Fibroblast of lung (primary cell): ENCODE measurements around the gene ZNF324B.

Source experiments
- EZH2 ChIP-seq: IDR thresholded peaks from 2 replicates; pipeline ENCODE4 v1.5.1; 2012; ENCODE audit warnings: low read length, control low read depth, mild to moderate bottlenecking; ENCODE audit errors: missing control alignments
- TF ChIP-seq, protein P1 (sequence below), 2 donors: IDR thresholded peaks in 1 of 2; conservative IDR thresholded peaks in 1 of 2; 1 replicate in 1 of 2; 2 replicates in 1 of 2; pipeline ENCODE4 v1.5.1; 2011 to 2012; ENCODE audit warnings: low read length in 2 of 2, control low read depth in 1 of 2, inconsistent platforms in 1 of 2, low read depth in 1 of 2, mild to moderate bottlenecking in 1 of 2

DNA sequence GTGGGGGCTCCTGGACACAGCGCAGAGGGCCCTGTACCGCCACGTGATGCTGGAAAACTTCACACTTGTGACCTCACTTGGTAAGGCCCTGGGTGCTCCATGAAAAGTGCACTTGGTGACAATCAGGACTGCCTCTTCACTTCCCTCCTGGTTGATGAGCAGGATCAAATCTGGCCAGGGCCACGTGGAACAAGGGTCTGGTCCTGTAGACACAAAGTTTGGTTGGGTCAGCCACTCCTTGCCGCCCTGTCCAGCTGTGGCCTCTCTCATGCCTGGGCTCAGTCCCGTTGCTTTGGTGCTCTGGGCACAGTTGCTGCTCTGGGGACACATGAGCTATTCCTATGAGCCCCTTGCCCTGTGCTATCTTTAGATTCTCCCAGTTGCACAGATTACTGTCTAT lies 2.3 kb downstream of the ZNF324B start:
- TF ChIP-seq, protein P1, sequence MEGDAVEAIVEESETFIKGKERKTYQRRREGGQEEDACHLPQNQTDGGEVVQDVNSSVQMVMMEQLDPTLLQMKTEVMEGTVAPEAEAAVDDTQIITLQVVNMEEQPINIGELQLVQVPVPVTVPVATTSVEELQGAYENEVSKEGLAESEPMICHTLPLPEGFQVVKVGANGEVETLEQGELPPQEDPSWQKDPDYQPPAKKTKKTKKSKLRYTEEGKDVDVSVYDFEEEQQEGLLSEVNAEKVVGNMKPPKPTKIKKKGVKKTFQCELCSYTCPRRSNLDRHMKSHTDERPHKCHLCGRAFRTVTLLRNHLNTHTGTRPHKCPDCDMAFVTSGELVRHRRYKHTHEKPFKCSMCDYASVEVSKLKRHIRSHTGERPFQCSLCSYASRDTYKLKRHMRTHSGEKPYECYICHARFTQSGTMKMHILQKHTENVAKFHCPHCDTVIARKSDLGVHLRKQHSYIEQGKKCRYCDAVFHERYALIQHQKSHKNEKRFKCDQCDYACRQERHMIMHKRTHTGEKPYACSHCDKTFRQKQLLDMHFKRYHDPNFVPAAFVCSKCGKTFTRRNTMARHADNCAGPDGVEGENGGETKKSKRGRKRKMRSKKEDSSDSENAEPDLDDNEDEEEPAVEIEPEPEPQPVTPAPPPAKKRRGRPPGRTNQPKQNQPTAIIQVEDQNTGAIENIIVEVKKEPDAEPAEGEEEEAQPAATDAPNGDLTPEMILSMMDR (conservative IDR thresholded peaks at IDR 0.05 in 1 of 2, IDR thresholded peaks at IDR 0.05 in 1 of 2; ENCODE audit: low read depth in 1 of 2, low read length in 2 of 2), result no peak
- no peak for TF ChIP-seq EZH2
